ELR (cell line): ENCODE results near the gene ZNF438.

Experiments used
- DNase-seq: peaks from one replicate; pipeline ENCODE4 v3.0.0-alpha.2; 2015; ENCODE audit warnings: low read depth

Gene ZNF438

DNA sequence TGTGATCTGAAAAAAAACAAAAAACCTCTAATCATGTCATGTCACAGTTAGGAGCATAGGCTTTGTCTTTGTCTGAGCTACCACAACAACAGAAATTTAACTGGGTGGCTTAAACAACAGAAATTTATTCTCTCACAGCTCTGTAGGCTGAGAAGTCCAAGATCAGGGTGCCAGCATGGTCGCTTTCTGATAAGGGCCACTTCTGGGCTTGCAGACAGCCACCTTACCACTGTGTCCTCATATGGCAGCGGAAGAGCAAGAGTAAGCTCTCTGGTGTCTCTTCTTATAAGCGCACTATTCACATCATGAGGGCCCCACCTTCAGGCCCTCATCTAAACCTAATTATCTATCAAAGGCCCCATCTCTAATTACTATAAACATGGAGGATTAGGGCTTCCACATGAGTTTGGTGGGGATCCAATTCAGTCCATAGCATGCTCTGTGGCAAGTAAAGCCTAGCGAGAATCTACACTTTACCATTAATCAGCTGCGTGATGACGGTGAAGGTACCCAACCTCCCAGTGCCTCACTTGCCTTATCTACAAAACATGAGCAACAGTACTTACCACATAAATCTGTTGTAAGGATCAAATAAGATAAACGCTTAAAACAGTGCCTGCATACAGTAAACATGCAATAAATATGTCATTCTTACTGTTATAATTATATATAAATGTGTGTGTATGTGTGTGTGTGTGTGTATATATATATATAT, 17.3 kb downstream of the ZNF438 start:
- DNase-seq = no peak

DNA sequence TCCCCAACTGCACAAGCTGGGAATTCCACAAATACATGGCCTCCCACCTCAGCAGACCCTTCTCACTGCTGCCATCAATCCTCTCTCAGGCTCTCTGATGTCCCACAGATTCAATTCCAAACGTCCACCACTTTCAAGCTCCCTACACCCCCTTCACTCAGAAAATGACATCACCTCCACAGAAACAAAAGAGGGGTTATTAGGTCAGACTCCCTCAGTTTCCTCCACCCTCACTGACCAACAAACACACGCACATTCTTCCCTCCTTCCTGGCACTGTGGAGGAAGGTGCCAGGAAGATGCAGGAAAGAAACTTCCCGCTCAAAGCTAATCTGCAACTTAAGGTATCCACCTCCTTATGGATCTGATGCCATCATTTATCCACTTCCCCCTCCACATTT, 18.3 kb downstream of the ZNF438 start:
- no peak for DNase-seq

DNA sequence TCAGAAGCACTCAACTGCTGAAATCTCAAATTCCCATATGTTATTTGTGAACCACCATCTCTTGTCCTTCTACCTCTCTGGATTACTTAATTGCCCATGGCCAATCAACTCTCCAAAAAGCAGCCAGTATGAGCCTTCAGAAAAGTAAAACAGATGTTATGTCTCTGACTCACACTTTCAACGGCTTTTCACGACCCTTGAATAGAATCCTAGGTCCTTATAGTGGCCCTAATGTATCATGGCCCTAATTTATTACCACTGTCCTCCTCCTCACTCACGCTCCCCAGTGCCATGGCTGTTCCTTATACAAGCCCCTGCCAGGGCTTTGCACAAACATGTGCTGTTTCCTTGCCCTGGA, 20.0 kb downstream of the ZNF438 start:
- peak; percentile 42 for DNase-seq

DNA sequence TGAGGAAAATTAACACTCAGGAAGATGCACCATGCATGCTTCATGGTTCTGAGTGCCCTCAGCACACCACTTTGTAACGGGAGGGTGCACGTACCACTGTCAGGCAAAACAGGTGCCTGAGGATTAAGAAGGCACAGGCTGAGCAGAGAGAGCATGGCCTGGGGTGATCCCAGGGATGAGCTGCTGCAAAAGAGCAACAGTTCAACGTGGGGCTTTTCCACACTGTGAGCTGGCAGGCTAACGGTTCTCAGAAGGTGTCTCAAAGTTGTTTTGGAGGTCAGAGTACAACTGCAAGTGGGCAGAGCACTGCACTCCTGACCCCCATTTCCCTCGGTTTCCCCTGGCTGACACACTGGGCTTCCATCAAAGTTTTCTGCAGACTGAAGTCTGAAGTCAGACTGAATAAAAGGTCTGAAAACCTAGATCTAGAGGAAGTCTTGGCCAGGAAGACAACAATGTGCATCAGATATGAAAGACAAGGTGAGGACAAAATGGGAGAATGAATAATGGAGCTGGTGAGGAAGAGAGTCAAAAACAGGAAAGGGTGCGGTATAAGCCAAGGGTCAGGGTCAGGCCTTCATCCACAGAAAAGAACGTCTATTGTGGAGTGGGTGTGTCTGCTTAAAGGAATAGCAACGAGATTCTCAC, 20.5 kb downstream of the ZNF438 start:
- no peak for DNase-seq

DNA sequence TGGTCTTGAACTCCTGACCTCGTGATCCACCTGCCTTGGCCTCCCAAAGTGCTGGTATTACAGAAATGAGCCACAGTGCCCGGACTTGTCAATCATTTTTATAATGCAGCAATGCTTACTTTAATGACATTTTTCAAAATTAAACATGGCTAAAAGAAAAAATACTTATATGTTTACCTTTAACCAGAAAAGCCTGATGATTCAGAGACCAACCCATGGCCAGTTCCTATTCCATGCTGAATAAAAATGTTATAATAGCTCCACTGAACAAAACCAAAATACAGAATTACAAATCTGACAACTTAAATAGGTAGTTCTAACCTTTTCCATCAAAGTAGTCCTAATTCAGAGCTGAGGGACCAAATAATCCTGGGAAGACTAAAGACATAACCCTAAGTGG, 21.6 kb downstream of the ZNF438 start:
- no peak for DNase-seq

DNA sequence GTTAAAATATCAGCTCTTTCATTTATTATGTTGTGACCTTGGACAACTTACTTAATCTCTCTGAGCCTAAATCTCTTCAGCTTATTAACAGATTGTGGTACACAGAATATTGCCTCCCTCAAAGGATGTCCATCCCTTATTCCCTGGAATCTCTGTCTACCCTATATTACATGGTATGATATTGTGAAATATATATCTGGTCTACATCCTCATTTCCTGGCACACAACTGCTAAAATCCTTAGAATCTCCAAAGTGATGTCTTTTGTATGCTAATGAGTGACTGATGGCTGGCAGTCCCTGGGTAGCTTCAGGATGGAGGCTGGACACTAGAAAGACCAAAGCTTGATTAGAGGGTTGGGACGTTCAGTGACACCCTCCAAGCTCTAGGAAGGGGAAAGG, 25.8 kb downstream of the ZNF438 start:
- DNase-seq = no peak

DNA sequence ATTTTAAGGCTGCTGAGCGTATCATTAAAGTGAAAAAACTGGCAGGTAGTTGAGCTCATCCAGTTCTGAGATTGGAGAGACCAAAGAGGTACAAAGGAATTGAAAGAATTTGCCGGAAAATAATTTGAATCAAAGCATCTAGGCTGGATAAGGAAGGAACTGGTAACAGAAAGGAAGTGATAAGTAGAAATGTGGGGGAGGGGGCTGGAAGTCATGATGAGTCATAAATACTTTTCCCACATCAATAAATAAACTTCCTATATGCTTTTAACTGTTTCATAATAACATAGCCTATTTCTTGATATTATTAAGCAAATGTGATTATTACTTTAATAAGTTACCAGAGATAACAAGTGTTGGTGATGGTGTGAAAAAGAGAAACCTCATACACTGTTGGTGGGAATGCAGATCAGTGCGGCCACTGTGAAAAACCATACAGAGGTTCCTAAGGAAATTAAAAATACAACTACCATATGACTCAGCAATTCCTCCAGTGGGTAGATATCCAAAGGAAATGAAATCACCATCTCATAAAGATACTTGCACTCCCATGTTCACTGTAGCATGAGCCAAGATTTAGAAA, 27.0 kb downstream of the ZNF438 start:
- peak; percentile 95 for DNase-seq

DNA sequence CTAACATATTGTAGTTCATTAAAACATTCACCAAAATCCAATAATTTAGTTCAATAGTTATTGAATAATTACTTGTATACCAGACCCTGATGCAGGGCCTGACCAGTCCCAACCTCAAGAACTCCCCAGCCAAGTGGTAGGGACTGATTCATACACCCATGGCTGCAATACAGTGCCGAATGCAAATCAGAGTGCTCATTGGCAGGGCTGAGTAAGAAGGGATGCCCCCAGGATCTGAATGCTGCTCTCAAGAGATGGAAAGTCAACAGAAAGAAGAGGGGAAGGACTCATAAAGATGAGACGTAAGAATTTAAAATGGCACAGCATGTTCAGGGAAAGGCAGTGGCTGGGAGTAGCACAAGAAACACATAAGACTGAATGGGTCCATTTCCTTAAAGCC, 29.9 kb downstream of the ZNF438 start:
- DNase-seq = peak; percentile 78

DNA sequence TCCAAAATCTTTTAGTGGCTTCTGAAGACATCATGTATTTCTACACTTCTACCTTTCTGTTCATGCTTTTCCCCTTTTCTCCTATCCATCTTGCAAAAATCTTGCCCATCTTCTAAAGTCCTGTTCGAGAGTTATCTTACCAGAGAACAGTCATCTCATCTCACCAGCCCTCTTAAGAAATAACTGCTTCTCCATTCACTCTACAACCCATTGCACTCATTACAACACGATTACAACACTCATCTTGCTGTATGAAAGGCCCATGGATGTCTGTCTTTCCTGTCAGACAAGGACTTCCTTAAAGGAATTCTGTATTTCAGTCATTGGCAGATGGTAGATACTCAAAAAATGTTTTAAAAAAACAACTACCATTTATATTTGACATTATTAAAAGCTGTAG, 30.8 kb downstream of the ZNF438 start:
- DNase-seq = no peak

DNA sequence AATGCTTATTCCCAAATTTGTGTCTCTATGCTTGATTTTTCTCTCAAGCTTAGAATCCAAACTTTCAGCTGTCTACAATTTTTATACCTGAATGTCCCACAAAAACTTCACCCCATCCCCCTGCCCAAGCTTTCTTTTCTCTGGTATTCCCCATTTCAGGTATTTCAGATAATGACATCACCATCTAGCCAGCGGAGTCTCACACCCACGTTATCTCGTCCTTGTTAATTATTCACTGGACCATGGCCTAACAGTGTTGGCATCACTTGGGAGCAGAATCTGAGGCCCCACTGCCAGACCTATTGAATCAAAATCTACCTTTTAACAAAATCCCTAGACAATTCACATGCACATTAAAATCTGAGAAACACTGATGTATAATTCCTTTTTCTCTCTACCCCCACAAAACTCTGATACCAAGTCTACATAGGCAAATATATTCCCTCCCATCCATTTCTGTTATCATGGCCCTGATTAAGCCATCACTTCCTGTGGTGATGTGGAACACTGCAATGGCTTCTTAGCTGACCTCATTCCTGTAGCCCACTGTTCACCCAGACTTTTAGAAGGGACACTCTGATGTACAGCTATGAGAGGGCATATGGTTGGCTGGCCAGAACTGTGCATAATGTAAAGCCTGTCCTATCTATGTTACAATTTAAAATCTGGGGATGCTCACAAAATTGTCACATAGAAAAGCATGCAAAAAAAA, 31.4 kb downstream of the ZNF438 start:
- DNase-seq = peak; percentile 33

DNA sequence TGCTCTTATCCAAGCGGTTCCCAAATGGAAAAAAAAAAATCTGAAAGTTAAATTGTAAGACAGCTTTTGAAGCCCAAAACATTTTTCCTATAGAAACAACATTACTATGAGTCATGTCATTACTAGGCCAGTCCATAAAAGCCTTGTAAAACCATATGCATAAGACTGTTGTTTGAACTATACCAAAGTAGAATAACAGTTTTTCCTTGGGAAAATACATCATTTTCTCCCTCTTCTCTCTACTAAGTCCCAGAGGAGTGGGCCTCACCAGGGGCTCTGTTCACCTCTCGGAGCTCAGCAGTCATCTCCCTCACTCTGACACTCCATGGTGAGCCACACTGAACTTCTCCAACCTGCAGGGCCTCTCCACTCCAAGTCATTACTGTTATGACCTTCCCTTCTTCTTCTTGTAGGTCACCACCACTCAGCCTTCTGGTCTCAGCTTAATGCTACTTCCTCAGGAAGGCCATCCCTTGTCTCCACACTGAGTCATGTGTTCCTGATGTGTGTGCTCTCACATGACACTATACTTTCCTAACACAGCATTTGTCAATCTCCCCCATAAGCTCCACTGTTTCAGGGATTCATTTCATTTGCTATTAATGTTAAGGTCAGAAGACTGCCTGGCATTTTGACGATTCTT, 32.5 kb downstream of the ZNF438 start:
- peak; percentile 84 for DNase-seq

DNA sequence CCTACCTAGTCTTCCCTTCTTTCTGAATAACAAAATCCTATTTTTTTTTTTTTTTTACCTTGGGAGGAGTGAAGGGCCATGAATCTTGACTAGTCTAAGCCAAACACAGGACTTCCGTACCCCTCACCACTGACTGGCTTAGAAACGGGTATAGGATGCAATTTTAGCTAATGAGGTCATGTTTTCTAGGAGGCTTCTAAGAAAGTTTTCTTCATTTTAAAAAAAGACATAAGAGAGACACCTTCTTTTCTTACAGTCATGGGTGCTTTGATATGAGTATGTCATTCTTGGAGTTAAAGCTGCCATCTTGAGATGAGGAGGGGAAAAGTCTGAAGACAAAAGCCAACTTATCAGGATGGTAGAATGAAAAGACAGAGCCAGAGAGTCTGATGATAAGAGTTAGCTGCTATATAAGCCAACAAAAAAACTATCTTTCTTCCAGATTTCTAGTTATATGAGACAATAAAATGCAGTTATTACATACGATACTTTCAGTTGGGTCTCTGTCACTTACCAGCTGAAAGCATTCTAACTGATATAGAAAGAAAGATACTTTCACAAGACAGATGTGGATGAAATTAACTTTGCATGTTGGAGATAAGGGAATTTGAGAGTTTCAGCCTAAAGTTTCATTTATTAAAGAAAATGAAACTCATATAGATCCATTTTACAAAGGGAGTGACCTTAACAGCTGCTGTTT, 34.0 kb downstream of the ZNF438 start:
- DNase-seq = no peak

DNA sequence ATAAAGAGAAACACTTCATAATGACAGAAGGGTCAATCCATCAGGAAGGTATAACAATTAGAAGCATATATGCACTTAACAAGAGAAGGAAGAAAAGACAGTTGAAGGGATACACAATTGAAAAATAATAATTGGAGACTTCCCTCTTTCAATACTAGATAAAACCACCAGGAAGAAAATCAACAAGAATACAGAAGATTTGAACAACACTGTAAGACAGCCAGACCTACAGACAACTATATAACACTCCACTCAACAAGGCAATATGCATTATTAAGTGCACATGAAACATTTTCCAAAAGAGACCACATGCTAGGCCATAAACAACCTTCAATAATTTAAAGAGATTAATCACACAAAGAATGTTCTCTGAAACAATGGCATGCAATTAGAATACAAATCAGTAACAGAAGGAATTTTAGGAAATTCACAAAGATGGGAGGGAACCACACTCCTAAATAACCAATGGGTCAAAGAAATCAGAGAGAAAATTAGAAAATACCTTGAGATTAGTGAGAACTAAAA, 35.1 kb downstream of the ZNF438 start:
- DNase-seq = no peak

DNA sequence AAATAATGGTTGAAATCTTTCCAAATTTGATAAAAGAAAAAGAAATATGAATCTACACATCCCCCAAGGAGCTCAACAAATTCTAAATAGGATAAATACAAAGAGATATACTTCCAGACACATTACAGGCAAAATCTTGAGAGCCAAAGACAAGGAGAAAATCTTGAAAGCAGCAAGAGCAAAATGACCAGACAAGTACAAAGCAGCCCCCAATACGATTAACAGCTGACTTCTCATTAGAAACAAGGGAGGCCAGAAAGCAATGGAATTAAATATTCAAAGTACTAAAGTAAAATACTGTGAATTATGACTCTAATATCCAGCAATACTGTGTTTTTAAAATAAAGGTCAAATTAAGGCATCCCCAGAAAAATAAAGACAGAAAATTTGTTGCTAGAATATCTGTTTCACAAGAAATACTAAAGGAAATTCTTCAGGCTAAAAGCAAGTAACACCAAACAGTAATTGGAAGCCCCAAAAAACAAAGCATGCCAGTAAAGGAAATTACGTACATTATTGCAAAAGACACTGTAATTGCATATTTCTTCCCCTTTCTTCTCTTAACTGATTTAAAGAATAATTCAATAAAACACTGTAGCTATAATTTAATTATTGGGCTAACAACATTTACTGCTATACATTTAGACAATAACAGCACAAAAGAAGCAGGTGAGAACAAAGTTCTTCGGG, 36.4 kb downstream of the ZNF438 start:
- no peak for DNase-seq

DNA sequence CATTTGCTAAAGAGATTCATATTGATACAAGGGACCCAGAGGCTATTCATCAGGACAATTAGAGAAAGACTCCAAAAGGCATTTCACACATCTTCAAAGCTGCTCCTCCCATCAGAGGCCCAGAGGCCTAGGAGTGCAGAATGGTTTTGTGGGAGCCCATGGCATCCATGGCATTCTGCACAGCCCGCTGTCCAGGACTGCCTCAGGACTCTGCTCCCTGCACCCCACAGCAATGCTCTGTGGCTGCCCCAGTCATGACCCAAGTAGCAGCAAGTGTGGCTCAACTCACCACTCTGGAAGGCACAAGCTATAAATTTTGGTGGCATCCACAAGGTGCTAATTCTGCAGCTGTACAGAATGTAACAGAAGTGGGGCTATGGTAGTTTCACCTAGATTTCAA, 38.5 kb downstream of the ZNF438 start:
- DNase-seq = no peak

DNA sequence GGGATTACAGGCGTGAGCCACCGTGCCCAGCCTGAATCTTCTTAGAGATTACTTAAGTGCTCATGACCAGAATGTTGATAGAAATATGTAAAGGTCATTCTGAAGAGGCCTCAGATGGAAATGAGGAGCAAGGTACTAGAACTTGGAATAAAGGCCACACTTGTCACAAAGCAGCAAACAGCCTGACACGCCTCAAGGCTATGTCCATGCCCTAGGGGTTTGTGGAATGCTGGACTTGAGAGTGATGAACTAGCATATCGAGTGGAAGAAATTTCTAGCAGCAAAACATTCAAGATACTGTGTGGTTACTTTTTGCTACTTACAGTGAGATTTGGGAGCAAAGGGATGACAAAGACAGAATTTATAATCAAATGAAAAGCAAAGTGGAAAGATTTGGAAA, 39.0 kb downstream of the ZNF438 start:
- no peak for DNase-seq

DNA sequence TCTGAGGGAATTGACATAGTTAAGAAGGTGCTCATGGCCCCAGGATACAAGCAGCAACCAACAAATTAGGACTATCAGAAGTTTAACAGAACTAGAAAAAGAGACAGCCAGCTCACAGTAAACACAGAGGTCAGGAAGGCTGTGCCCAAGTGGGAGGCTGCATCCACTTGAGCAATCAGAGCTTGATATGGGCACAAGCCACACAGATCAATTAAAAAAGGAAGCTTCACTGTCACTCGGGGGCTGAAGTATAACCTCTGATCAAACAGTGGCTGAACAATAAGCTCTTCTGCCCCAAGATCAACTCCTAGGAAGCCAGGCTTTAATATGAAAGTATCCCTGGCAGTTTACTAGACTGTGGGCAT, 40.0 kb downstream of the ZNF438 start:
- no peak for DNase-seq

DNA sequence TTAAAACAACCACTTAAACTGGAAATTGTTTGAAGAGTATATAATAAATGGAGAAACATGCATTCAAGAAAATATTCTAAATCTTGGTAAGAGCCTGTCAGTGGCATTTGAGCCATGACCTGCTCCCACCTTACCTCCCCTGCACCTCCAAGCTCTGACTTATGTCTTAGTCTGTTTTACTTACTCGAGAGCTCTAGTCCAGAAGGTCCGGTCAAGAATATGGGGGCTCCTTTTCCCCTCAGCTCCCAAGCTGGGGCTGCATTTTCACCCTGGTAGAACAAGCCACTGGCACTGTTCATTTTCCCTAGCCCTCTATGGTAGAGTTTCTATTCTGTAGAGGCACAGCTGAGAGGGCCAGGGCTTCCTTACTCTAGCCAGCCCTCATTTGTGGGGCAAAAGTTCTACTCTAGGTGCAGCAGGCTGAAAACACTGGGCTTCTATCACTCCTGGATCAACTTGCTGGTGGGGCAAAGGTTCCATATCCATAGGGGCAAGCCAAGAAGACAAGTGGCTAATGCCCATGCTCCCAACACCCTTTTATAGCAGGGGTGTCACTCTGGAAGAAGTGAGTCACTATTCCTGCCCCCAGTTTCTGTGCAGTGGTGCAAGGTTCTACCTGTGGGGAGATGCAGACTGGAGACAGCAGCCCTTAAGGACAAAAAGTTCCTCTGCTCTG, 40.6 kb downstream of the ZNF438 start:
- no peak for DNase-seq

DNA sequence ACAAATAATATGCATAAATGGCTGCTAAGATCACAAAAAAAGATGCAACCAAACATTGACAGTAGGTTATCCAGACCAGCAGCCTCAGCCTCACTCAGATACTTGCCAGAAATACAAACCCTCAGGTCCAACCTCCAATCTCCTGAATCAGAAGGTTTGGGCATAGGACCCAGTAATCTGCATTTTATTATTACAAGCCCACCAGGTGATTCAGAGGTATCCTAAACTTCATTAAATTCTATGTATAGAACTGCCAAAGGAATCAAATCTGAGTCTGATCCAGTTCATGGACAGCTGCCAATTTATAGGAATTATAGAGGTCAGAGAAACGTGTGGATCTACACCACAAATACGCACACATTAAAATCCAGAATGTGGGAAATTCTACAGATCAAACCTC, 41.3 kb downstream of the ZNF438 start:
- no peak for DNase-seq

DNA sequence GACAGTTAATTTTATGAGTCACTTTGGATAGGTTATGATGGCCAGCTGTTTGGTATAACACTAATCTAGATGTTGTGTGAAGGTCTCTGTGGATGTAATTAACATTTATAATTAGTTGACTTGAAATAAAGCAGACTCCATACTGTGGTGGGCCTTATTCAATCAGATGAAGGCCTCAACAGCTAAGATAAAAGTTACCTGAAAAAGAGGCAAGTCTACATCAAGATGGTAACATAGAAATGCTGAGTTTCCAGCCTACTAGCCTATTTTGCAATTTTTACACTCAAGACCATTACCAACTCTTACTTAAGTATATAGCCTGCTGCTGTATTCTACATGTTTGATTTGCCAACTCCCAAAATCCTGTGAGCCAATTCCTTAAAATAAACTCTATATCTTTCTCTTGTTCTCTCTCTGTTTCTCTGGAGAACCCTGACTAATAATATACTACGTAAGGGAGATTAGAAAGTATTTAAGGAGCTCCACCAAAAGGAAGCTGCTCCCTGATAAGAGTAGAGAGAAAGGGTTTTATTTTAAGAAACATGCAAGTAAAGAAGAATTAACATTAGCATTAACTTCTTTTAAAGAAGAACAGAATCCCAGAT, 42.7 kb downstream of the ZNF438 start:
- no peak for DNase-seq
